Caco-2 (cell line): ENCODE results near the gene LRRC55. TPM values are rescaled to one million over a fixed set of nuclear protein-coding genes. Genes with fewer than 3 reads are reported as not detected.

Experiments
- BruUV-seq: library from RNA; stranded (reverse); fragments of 400-500 nt; replicated peaks from 2 replicates; lab custom pipeline; 2021; lab: Mats Ljungman, UMichigan
- CTCF ChIA-PET: fragments of 300-600 bp; sonication (Branson Sonifier 250); formaldehyde crosslinking; loops from one replicate; lab custom pipeline; 2022; ENCODE audit warnings: antibody characterized with exemption; lab: Charles Lee
- POLR2A ChIA-PET: fragments of 300-600 bp; sonication (Branson Sonifier 250); formaldehyde crosslinking; loops from one replicate; lab custom pipeline; 2022; ENCODE audit warnings: antibody characterized with exemption; lab: Charles Lee
- DNase-seq, 2 experiments: peaks; one replicate each; pipeline versions ENCODE4 v3.0.0 to v3.0.0-alpha.2; 2020 to 2022
- H3K27me3 ChIP-seq: replicated peaks from 2 replicates; pipeline ENCODE4 v1.6.0; 2011; ENCODE audit warnings: low read length; ENCODE audit not compliant: control insufficient read depth, insufficient read depth
- H3K36me3 ChIP-seq: 2 replicates; pipeline ENCODE4 v1.5.1; 2011; ENCODE audit warnings: low read length; ENCODE audit not compliant: control insufficient read depth, insufficient read depth
- H3K4me1 ChIP-seq: fragments of 250-450 bp; sonication (Bioruptor Pico); 2 replicates; pipeline ENCODE4 v1.5.1; 2020; ENCODE audit warnings: mild to moderate bottlenecking
- H3K4me3 ChIP-seq: 2 replicates; pipeline ENCODE4 v1.5.1; 2011; ENCODE audit warnings: low read depth, mild to moderate bottlenecking, control low read depth, low read length
- H3K9me3 ChIP-seq: fragments of 250-450 bp; sonication (Bioruptor Pico); 2 replicates; pipeline ENCODE4 v1.5.1; 2020; ENCODE audit warnings: mild to moderate bottlenecking, moderate library complexity
- H3K27ac Mint-ChIP-seq: one replicate; pipeline ENCODE4 v1.8.0; 2022; ENCODE audit warnings: mixed read lengths; ENCODE audit not compliant: unreplicated experiment
- H3K27me3 Mint-ChIP-seq: one replicate; pipeline ENCODE4 v1.8.0; 2022; ENCODE audit warnings: mixed read lengths; ENCODE audit not compliant: insufficient read depth, unreplicated experiment
- H3K36me3 Mint-ChIP-seq: one replicate; pipeline ENCODE4 v1.8.0; 2022; ENCODE audit warnings: mild to moderate bottlenecking, mixed read lengths; ENCODE audit not compliant: insufficient read depth, unreplicated experiment
- H3K4me1 Mint-ChIP-seq: one replicate; pipeline ENCODE4 v1.8.0; 2022; ENCODE audit warnings: low read depth, mixed read lengths; ENCODE audit not compliant: unreplicated experiment
- H3K4me3 Mint-ChIP-seq: one replicate; pipeline ENCODE4 v1.8.0; 2022; ENCODE audit warnings: mild to moderate bottlenecking, moderate library complexity, mixed read lengths; ENCODE audit not compliant: unreplicated experiment
- H3K9me3 Mint-ChIP-seq: one replicate; pipeline ENCODE4 v1.8.0; 2022; ENCODE audit warnings: mixed read lengths; ENCODE audit not compliant: unreplicated experiment
- intact Hi-C: fragments of 100-400 bp; cut with micrococcal nuclease; formaldehyde crosslinking; loops from one replicate; pipeline ENCODE4 v1.10.0; 2022; ENCODE audit not compliant: unreplicated experiment
- total RNA-seq: library from RNA; stranded (reverse); gene quantifications from 2 replicates; pipeline ENCODE4 v1.2.3, GENCODE V29; 2022
- TF ChIP-seq, protein P1 (sequence below), 2 experiments: fragments of 200-600 bp in 1 of 2; IDR thresholded peaks; 1 replicate in 1 of 2; 2 replicates in 1 of 2; pipeline versions ENCODE4 v1.5.1 to v1.8.0; 2011 to 2022; ENCODE audit warnings: antibody characterized with exemption in 1 of 2, control low read depth in 1 of 2, inconsistent platforms in 1 of 2, low read depth in 1 of 2, low read length in 1 of 2, mild to moderate bottlenecking in 1 of 2, moderate library complexity in 1 of 2; ENCODE audit not compliant: insufficient read depth in 1 of 2, severe bottlenecking in 1 of 2, unreplicated experiment in 1 of 2

LRRC55 gene
- total RNA-seq, 1 experiment from 2014 or later: not detected

GRCh38 chr11:57172031-57172430 is 9.7 kb upstream of the LRRC55 start:
- H3K36me3 Mint-ChIP-seq: no peaks in the 10 kb centered on the region
- no peak for DNase-seq
- ChIA-PET CTCF (no interaction called here), POLR2A (no interaction called here)
- Histone ChIP-seq H3K36me3 (no peaks in the 10 kb centered on the region), H3K4me1 (no peaks in the 10 kb centered on the region), H3K27me3 (no peaks in the 10 kb centered on the region), H3K4me3 (no peak overlapping the region), H3K9me3 (no peaks in the 10 kb centered on the region; the same call in 1 of the 2 replicates)
- H3K27me3 Mint-ChIP-seq: peaks cover 9% of the 10 kb centered on the region
- intact Hi-C loops: no loop called here
- no peak overlapping the region for H3K27ac Mint-ChIP-seq
- TF ChIP-seq, protein P1, sequence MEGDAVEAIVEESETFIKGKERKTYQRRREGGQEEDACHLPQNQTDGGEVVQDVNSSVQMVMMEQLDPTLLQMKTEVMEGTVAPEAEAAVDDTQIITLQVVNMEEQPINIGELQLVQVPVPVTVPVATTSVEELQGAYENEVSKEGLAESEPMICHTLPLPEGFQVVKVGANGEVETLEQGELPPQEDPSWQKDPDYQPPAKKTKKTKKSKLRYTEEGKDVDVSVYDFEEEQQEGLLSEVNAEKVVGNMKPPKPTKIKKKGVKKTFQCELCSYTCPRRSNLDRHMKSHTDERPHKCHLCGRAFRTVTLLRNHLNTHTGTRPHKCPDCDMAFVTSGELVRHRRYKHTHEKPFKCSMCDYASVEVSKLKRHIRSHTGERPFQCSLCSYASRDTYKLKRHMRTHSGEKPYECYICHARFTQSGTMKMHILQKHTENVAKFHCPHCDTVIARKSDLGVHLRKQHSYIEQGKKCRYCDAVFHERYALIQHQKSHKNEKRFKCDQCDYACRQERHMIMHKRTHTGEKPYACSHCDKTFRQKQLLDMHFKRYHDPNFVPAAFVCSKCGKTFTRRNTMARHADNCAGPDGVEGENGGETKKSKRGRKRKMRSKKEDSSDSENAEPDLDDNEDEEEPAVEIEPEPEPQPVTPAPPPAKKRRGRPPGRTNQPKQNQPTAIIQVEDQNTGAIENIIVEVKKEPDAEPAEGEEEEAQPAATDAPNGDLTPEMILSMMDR (IDR thresholded peaks at IDR 0.05; ENCODE audit: insufficient read depth in 1 of 2, low read depth in 1 of 2, low read length in 1 of 2, severe bottlenecking in 1 of 2, unreplicated experiment in 1 of 2): no peak
- no peak overlapping the region for H3K4me3 Mint-ChIP-seq
- H3K9me3 Mint-ChIP-seq: peaks cover 9% of the 10 kb centered on the region
- peaks cover 2% of the 10 kb centered on the region for H3K4me1 Mint-ChIP-seq
- no TSS peak for BruUV-seq

- no peak overlapping the region for H3K4me3 ChIP-seq
- peaks cover 16% of the 10 kb centered on the region for H3K27me3 Mint-ChIP-seq
- no peaks in the 10 kb centered on the region for H3K36me3 ChIP-seq
- no peaks in the 10 kb centered on the region for H3K36me3 Mint-ChIP-seq
- DNase-seq: no peak
- no peaks in the 10 kb centered on the region for H3K27me3 ChIP-seq
- CTCF ChIA-PET: no interaction called here
- H3K9me3 Mint-ChIP-seq: no peaks in the 10 kb centered on the region
- intact Hi-C loops: no loop called here
- H3K9me3 ChIP-seq: no peaks in the 10 kb centered on the region; the same call in 1 of the 2 replicates
- BruUV-seq: no TSS peak
- H3K4me3 Mint-ChIP-seq: no peak overlapping the region
- TF ChIP-seq, protein P1 (IDR thresholded peaks at IDR 0.05; ENCODE audit: insufficient read depth in 1 of 2, low read depth in 1 of 2, low read length in 1 of 2, severe bottlenecking in 1 of 2, unreplicated experiment in 1 of 2): no peak
- POLR2A ChIA-PET: no interaction called here
- no peaks in the 10 kb centered on the region for H3K4me1 ChIP-seq
- H3K27ac Mint-ChIP-seq: no peak overlapping the region
- no peaks in the 10 kb centered on the region for H3K4me1 Mint-ChIP-seq
These were observed 7.1 kb upstream of the LRRC55 start for GRCh38 chr11:57174656-57175055.

DNA sequence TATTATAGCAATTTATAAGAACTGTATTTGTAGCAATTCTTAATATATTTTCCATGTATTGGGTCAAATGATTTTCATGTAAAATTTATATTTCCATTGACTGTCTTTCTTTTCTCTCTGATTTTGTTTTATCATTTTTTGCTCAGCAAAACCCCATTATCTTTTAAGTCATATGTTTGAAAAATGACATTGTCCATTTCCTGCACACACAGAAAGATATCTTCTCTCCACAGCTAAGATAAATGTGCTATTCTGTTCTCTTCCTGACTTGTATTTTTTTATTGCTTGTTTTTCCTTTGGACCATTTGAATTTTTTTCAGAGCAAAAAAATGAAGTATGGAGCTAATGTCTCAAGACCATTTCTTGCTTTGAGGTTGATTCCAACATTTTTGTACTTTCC is 6.3 kb upstream of the LRRC55 start:
- DNase-seq: no peak
- Mint-ChIP-seq H3K27ac (no peak overlapping the region), H3K27me3 (peaks cover 18% of the 10 kb centered on the region), H3K4me3 (no peak overlapping the region), H3K36me3 (no peaks in the 10 kb centered on the region), H3K9me3 (no peaks in the 10 kb centered on the region), H3K4me1 (no peaks in the 10 kb centered on the region)
- ChIA-PET CTCF (no interaction called here), POLR2A (no interaction called here)
- Histone ChIP-seq H3K36me3 (no peaks in the 10 kb centered on the region), H3K9me3 (no peaks in the 10 kb centered on the region), H3K27me3 (no peaks in the 10 kb centered on the region), H3K4me1 (no peaks in the 10 kb centered on the region), H3K4me3 (no peak overlapping the region)
- intact Hi-C loops: no loop called here
- no TSS peak for BruUV-seq
- TF ChIP-seq, protein P1 (IDR thresholded peaks at IDR 0.05; ENCODE audit: insufficient read depth in 1 of 2, low read depth in 1 of 2, low read length in 1 of 2, severe bottlenecking in 1 of 2, unreplicated experiment in 1 of 2): no peak
